ENCODE data around the gene CGNL1.

The CGNL1 gene

GRCh38 chr15:57526076-57526475, 149.8 kb downstream of the CGNL1 start:
- DNase-seq (ENCODE audit: low spot score), result no peak

GRCh38 chr15:57526615-57527014, 150.3 kb downstream of the CGNL1 start:
- no peak for DNase-seq (ENCODE audit: low spot score)

GRCh38 chr15:57527382-57528091, 151.2 kb downstream of the CGNL1 start:
- no peak for DNase-seq (ENCODE audit: low spot score)

- DNase-seq (ENCODE audit: low spot score), result no peak
Observed at GRCh38 chr15:57528940-57529565, 152.7 kb downstream of the CGNL1 start.

- DNase-seq (ENCODE audit: low spot score), result no peak
Observed at GRCh38 chr15:57529748-57530147, 153.4 kb downstream of the CGNL1 start.

- DNase-seq (ENCODE audit: low spot score), result no peak
Observed at GRCh38 chr15:57532731-57533447, 156.6 kb downstream of the CGNL1 start.

GRCh38 chr15:57533448-57533799, 157.1 kb downstream of the CGNL1 start:
- no peak for DNase-seq (ENCODE audit: low spot score)

- DNase-seq (ENCODE audit: low spot score), result no peak
Observed at GRCh38 chr15:57534281-57534680, 158.0 kb downstream of the CGNL1 start.

GRCh38 chr15:57537072-57537471, 160.8 kb downstream of the CGNL1 start:
- DNase-seq (ENCODE audit: low spot score), result no peak

- no peak for DNase-seq (ENCODE audit: low spot score)
Observed at GRCh38 chr15:57537488-57538264, 161.4 kb downstream of the CGNL1 start.

- no peak for DNase-seq (ENCODE audit: low spot score)
Observed at GRCh38 chr15:57538265-57538529, 161.9 kb downstream of the CGNL1 start.

GRCh38 chr15:57538821-57539220, 162.5 kb downstream of the CGNL1 start:
- DNase-seq (ENCODE audit: low spot score), result no peak

GRCh38 chr15:57540211-57540610, 163.9 kb downstream of the CGNL1 start:
- no peak for DNase-seq (ENCODE audit: low spot score)

- no peak for DNase-seq (ENCODE audit: low spot score)
Observed at GRCh38 chr15:57540736-57541135, 164.4 kb downstream of the CGNL1 start.

GRCh38 chr15:57541271-57541670, 165.0 kb downstream of the CGNL1 start:
- DNase-seq (ENCODE audit: low spot score), result no peak

- DNase-seq (ENCODE audit: low spot score), result no peak
Observed at GRCh38 chr15:57541805-57542504, 165.7 kb downstream of the CGNL1 start.

GRCh38 chr15:57542505-57542817, 166.2 kb downstream of the CGNL1 start:
- no peak for DNase-seq (ENCODE audit: low spot score)

- no peak for DNase-seq (ENCODE audit: low spot score)
Observed at GRCh38 chr15:57544848-57545480, 168.7 kb downstream of the CGNL1 start.

GRCh38 chr15:57545995-57546394, 169.7 kb downstream of the CGNL1 start:
- no peak for DNase-seq (ENCODE audit: low spot score)

GRCh38 chr15:57547243-57547755, 171.0 kb downstream of the CGNL1 start:
- DNase-seq (ENCODE audit: low spot score), result no peak

GRCh38 chr15:57548351-57548750, 172.0 kb downstream of the CGNL1 start:
- DNase-seq (ENCODE audit: low spot score), result no peak

- DNase-seq (ENCODE audit: low spot score), result no peak
Observed at GRCh38 chr15:57548835-57549234, 172.5 kb downstream of the CGNL1 start.

Data from left forelimb (tissue), 1 donor.